Activated CD4-positive, alpha-beta T cell treated with anti-CD3 and anti-CD28 coated beads, Interleukin-2, amount 50 U/mL, for 1 hour (primary cell): ENCODE data around the gene VCL.
"Not testable (repeated sequence)": the region's sequence is repeated elsewhere in the genome, so short reads cannot be mapped to it uniquely, and the experiment has no call there.

Source experiments
- DNase-seq: peaks from one replicate; pipeline ENCODE4 v3.0.0-alpha.2; 2020

VCL gene

DNA sequence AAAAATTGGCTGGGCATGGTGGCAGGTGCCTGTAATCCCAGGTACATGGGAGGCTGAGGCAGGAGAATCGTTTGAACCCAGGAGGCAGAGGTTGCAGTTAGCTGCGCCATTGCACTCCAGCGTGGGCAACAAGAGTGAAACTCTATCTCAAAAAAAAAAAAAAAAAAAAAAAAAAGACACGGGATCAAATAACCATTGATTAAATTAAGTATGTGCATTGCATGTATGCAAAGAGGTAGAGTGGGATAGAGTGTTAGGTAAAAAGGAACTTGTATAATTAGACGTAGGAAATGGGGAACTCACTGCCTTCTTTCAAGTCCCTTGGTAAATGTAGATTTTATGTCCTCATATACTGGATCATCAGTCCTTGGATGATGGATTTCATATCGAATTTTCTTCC is 13.1 kb downstream of the VCL start:
- DNase-seq: no peak

DNA sequence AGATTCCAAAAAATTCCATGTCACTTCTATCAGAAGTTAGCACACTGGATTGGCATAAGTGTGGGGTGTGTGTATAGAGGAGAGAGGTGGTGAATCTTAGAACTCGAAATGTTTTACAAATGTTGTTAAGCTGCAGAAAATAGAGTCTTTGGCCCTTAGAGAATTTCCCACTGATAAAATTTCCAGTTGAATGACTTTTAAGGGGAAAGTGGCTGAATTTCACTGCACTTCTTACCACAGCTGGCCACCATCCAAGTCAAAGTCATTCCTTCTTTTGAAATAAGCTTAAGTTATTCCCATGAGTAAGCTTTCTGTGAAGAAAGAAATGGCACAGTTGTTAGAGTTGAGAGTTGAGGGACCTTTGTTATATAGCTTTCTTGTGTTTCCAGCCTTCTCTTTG is 13.9 kb downstream of the VCL start:
- no peak for DNase-seq

DNA sequence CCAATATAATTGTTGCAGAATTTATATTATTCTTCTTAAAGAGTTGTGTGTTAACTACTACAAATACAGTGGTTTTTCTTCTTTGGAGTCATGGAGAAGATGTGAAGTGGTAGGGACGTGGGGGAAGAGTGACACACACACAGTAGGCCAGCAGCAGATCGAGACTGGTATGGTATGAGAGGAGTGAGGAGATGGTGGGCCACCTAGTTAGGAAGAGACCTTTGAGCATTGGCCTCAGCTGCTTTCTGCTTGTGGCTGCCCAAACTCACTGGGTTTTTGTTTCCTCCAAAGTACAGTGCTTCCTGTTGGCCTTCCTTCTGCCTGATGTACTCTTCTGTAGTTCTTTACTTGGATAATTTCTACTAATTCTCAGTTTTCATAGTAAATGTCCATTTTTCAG is 14.6 kb downstream of the VCL start:
- no peak for DNase-seq

DNA sequence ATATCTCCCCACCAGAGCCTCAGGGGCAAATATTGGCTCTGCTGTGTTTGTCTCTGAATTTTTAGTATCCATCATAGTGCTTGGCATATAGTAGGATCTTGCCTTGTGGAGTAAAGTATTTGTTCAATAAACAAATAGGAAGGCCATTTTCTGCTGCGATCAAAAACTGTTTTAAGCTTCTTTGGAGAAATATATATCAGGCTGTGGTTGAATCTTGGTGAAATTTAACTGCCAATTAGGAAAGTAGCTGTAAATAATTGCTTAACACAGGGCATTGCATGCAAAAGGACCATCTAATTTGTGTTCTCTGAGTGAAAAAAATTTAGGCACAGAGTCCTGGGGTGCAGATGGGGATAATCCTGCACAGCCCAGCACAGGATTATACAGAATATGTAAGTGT is 15.1 kb downstream of the VCL start:
- no peak for DNase-seq

DNA sequence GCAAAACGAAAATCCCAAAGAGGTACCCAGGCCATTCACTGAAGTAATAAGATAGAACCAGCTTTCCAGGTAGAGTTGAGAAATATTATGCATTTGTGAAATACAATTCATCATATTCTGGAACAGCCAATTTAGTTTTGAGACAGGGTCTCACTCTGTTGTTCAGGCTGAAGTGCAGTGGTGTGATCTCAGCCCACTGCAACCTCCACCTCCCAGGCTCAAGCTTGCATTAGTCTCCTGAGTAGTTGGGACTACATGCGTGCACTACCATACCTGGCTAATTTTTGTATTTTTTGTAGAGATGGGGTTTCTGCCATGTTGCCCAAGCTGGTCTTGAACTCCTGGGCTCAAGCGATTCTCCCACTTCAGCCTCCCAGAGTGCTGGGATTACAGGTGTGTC is 16.7 kb downstream of the VCL start:
- not testable (repeated sequence) for DNase-seq

DNA sequence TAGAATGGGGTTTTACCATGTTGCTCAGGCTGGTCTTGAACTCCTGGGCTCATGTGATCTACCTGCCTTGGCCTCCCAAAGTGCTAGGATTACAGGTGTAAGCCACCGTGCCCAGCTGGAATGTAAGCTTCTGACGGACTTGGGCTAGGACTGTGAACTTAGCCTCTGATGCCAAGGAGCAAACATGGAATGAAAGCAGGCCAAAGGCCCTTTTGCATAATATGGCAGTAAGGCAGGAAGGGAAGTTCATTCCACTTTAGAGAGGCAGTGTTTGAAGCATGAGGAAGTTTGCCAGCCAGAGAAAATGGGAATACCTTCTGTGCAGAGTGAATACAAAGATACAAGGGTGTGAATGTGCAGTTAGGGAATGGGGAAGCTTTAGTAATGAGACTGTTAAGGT is 20.3 kb downstream of the VCL start:
- DNase-seq: no peak

DNA sequence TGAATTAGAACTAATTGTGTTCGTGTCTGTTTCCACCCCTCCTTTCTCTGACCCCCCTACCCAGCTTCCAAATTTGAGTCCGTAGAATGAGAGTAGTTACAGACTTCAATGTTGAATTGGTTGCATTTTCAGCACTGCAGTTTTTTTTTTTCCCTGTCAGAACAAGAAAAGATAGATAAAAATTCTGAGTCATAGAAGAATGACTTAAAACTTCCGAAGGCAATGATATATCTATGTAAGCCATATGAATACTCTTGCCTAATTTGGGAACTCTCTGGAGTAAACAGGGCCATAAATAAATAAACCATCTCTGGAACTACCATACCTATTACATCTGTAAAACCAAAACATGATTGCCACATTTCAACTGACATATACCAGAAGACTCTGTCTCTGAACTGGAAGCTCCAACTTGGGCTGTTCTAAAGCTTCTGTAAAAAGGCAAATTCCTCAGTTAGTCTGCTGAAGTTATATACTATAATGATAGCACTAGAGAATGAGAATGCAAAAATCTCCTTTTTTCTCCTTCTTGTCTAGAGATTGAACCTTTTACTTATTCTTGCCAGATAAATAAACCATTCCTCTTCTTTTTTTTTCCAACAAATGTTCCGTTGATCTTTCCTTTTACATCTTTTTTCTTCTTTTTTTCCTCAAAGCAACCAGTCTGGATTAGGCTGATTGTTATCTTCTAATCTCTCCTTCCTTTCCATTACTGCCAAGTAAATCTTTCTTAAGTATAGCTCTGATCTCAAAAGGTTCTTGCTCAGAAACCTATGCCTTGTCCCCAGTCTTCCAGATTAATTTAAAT is 23.5 kb downstream of the VCL start:
- DNase-seq: no peak

DNA sequence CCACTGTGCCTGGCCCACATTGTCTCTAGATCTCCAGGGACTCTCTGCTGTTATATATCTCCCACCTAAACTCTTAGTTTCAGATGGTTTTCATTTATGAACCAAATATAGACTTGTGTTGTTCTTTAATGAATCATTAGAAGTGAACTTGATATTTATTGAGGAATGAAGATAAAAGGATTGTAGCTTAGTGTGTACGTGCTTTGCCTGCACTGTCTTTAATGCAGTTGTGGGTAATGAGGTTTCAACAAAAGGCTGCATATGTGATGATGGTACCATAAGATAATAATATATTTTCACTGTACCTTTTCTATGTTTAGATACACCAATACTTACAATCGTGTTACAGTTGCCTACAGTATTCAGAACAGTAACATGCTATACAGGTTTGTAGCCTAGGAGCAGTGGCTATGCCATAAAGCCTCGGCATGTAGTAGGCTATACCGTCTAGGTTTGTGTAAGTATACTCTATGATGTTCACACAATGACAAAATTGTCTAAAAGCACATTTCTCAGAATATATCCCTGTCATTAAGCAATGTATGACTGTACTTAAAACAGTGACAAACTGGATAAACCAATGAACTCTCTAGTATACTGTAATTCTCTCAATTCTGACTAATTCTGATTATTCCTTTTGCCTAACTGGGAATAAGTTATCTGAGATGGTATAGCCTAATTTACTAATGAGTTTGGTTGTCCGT is 25.2 kb downstream of the VCL start:
- DNase-seq: no peak

DNA sequence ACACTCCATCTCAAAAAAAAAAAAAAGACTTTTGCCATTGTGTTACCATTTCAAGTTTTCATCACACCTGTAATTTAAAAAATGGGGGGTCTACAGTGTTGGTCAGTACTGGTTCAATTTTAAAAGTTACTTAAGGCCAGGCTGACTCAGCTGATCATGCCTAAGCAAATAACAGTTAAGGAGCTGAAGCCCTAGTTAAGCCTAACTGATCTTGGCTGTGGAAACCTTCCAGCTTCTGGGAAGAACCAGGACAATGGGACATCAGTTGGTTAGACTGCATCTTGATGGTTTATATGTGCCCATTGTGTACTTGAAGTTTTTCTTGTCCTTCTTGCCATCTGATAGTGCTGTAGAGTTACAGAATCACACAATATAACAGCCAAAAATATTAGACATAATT is 26.7 kb downstream of the VCL start:
- DNase-seq: no peak

DNA sequence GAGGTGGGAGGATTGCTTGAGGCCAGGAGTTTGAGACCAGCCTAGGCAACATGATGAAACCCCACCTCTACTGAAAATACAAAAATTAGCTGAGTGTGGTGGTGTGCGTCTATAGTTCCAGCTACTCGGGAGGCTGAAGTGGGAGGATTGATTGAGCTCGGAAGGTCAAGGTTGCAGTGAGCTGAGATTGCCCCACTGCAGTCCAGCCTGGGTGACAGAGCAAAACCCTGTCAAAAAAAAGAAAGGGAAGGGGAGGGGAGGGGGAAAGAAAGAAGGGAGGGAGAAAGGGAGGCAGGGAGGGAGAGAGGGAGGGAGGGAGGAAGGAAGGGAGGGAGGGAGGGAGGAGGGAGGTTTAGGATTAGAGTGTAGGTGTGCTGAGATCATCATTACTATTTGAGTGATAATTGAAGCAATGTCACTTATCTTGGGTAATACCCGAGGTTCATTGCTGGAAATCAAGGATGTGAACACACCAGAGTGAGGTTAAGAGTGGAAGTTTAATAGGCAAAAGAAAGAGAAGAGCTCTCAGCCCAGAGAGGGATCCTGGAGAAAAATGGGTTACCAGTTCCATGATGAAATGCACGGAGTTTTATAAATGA is 27.6 kb downstream of the VCL start:
- DNase-seq: no peak

DNA sequence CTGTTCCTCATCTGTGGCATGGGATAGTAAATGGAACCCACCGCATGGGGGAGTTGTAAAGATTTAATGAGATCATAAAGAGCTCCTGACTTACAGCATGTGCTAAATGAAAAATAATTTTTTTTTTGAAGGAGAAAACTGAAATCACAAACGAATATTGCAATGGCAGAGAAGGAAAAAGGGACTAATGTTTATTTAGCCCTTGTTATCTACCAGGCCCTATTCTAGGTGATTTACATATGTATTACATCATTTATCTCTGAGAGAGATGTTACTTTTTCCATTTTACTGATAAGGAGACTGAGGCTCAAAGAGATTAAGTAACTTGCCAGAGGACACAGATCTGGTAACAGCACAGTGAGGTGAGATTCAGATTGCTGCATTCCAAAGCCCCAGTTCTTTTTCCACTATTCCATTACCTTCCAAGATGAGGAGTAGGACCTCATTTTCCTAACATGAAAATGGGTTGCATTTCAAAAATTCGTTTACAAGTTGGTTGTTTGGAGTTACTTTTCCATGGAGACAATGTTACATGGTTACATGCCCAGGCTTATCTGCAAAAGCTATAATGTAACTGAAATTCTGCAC is 28.6 kb downstream of the VCL start:
- DNase-seq: no peak

DNA sequence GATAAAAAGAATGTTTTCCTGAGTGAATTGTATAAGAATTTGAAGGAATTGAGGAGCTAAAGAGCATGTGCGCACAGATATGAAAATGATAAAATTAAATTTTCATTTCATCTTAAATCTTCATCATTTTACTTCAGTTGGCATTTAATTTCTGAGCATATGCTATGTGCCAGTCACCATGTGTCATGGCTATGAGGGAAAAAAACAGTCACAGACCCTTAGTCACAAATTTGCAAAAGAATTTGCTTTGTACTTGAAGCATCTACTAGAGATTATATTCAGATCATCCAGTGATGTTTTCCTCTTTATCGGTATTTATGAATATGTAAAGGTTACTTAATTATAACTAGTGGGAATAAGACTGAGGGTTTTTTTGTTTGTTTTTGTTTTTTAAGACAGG is 29.8 kb downstream of the VCL start:
- no peak for DNase-seq

DNA sequence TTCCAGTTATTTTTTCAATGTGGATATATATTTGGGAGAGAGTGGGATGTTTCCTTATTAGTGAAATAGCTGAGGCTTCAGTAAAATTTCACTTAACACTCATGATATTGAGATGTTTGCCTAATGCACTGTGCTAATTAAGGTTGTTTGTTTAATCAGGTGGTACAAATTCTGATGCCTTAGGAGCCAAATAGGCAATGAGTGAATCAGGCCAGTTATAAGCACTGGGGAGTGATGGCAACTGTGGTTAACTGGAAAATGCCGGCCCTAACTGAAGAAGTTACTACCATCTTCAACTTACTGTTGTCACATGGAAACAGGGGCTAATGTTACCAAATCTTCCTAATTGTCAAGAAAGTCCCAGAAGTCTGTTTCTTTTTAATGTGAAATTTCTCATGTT is 32.0 kb downstream of the VCL start:
- DNase-seq: no peak

DNA sequence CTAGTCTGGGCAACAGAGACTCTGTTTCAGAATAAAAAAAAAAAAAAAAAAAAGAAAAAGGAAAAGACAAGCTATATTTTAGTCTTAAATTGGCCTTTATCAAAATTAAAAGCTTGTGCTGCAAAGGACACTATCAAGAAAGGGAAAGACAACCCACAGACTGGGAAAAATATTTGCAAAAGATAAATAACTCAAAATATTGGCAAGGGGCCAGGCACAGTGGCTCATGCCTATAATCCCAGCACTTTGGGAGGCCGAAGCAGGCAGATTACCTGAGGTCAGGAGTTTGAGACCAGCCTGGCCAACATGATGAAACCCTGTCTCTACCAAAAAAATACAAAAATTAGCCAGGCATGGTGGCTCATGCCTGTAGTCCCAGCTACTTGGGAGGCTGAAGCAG is 34.3 kb downstream of the VCL start:
- DNase-seq: not testable (repeated sequence)

DNA sequence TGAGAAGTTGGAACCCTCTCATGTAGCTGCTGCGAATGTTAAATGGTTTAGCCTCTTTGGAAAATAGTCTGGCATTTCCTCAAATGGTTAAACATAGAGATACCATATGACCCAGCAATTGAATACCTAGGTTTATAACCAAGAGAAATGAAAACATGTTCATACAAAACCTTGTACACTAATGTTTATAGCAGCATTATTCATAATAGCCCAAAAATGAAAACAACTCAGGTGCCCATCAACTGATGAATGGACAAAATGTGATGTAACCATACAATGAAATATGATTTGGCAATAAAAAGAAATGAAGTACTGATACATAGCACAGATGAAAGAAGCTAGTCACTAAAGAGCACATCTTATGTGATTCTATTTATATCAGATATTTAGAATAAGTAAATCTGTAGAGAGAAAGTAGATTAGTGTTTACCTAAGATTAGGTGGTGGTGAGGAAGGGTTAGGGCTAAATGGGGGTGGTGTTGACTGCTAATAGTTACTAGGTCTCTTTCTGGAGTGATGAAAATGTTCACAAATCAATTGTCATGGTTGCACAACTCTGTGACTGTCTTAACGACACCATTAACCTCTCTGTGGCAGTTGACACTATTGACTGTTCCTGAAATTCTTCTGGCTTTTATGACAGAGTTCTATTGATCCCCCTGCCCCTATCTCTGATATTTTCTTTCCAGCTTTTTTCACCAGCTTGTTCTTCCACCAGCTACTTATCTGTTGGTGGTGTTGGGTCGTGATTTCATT is 35.2 kb downstream of the VCL start:
- no peak for DNase-seq

DNA sequence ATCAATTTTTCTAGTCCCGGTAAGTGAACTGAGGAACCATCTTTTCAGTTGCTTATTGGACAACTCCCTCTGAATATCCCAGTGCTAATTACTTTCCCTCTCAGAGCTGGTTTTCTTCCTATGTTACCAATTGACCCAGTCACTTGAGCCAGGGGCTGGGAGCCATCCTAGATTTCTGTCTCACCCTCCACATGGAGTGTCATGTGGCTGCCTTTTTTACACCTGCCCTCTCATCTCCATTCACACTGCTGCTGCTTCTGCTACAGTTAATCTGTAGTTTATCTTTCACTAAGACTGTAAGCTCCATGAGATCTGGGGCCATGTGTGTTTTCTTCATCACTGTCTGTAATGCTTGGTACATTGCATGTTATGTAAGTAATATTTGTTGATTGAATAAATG is 35.8 kb downstream of the VCL start:
- no peak for DNase-seq

DNA sequence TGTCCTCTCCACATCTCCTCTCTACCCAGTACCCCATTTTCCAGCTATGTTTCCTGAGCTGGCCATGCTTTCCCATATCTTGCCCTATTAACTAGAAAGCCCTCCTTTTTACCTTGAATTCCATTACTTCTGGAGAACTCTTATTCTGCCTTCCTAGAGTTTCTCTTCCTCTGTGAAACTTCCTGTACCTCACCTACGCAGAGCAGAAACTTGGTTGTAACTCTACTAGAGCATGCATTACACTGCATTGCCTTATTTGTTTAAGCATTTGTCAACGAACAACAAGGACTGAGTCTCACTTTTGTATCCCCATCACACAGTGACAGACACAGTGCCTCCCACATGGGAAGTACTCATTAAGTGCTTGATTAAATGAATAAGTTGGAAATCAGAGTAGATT is 36.4 kb downstream of the VCL start:
- DNase-seq: no peak

DNA sequence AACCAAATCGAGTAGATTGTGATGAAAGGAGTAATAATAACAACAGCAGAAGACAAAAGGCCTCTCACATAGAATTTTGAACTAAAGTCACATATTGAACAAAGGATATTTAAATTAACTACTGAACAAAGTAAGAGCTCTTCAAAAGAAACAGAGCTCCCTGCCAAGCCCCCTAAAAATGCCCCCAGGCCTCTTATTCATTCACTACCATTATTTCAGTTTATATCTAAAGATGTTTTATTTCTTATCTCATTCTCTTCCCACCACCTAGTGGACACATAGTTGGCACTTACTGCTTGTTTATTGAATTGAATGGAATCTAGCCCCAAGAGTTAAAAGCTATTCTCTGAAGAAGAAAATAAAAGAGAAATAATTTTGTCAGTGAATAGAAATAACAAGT is 37.4 kb downstream of the VCL start:
- DNase-seq: no peak

DNA sequence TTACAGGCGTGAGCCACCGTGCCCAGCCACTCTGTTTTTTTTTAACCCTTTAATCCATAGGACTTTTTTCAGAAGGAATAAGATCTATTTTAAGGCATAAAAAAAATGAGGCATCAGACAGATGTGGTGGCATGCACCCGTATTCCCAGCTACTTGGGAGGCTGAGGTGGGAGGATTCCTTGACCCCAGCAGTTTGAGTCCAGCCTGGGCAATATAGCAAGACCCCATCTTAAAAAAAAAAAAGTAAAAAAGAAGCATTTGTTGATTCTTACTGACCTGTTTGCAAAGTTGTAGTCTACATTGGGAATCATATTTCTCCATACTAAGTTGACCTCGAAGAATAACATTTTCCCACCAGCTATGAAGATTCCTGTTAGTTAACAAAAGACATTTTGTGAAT is 38.6 kb downstream of the VCL start:
- DNase-seq: no peak

DNA sequence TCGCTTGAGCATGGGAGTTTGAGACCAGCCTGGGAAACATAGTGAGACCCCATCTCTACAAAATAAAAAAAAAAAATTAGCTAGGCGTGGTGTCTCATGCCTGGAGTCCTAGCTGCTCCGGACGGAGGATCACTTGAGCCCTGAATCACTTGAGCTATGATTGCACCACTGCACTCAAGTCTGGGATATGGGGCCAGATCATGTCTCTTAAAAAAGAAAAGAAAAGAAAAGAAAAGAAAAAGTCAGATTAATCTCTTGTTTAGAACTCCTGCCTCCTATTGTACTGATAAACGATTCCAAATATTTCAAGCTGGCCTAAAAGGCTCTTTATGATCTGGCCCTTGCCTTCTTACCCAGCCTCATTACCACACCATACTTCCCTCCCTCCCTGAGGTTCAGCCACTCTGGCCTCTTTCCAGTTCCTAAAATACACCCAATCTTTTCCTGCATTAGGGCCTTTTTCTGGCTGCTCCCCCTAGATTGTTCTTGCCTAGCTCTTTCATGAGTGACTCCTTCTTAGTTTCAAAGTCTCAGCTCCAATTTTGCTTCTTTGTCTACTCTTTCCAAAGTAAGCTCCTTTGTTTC is 41.7 kb downstream of the VCL start:
- no peak for DNase-seq

DNA sequence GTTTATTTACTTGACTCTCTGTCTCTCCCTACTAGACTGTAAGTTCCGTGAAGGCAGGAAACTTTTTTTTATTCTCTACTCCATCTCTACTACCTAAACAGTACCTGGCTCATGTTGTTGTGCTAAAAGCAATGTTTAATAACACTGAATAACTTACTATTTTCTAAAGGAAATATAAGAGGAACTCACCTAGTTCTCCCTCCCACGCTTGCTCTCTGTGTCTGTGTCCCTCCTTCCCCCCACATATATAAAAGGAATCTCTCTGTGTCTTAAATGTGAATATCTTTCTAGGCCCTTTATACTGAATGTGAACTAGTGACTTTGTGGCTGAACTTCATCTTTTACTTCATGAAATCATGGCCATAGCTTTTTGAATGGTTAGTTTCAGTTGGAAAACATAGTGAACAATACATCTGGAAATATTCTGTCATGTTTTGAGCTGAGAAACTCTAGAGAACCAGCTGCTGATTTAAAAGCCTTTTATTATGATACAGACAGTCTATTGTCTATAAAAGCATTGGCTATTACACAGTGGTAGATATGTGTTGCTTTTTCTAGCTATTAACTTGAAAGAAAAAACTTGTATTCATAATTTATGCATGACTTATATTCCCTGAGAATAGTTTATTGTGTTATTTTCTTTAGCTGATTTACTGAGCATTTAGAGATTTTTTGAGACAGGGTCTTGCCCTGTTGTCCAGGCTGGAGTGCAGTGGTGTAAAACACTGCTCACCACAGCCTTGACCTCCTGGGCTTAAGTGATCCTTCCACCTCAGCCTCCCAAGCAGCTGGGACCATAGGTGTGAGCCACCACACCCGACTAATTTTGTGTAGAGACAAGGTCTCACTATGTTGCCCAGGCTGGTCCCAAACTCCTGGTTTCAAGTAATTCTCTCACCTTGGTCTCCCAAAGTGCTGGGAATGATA is 42.5 kb downstream of the VCL start:
- DNase-seq: no peak

DNA sequence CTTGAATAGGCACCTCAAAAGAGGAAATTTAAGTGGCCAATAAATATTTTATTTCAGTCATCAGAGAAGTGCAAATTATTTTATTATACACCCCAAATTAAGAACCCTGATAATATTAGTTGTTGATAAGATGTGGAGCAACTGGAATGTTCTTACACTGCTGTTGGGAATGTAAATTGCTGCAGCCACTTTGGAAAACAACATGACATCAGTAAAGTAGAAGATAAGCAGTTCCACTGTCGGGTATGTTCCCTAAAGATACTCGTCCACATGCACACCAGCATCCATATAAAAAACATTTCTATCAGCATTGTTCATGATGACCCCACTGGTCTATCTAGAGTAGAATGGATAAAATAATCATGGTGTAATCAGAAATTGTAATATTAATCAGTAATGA is 46.5 kb downstream of the VCL start:
- no peak for DNase-seq
